SJSA1 (cell line): Measurements from ENCODE around the gene SRSF7. TPM values are rescaled to one million over a fixed set of nuclear protein-coding genes. Genes with fewer than 3 reads are reported as not detected.
"Not testable (repeated sequence)": the region's sequence is repeated elsewhere in the genome, so short reads cannot be mapped to it uniquely, and the experiment has no call there.

Experiments used
- DNase-seq, 2 experiments: peaks; one replicate each; pipeline ENCODE4 v3.0.0-alpha.2; 2015 to 2020; ENCODE audit warnings: low spot score in 2 of 2, low read depth in 1 of 2
- H3K27ac ChIP-seq: fragments of 250-450 bp; sonication (Bioruptor Pico); 2 replicates; pipeline ENCODE4 v1.5.1; 2020; ENCODE audit warnings: mild to moderate bottlenecking, moderate library complexity
- H3K27me3 ChIP-seq: fragments of 250-450 bp; sonication (Bioruptor Pico); replicated peaks from 2 replicates; pipeline ENCODE4 v1.5.1; 2020; ENCODE audit warnings: mild to moderate bottlenecking, moderate library complexity
- H3K36me3 ChIP-seq: fragments of 250-450 bp; sonication (Bioruptor Pico); 2 replicates; pipeline ENCODE4 v1.5.1; 2020; ENCODE audit warnings: mild to moderate bottlenecking
- H3K4me1 ChIP-seq: fragments of 250-450 bp; sonication (Bioruptor Pico); replicated peaks from 2 replicates; pipeline ENCODE4 v1.6.1; 2021; ENCODE audit warnings: mild to moderate bottlenecking
- H3K4me3 ChIP-seq: fragments of 250-450 bp; sonication (Bioruptor Pico); 2 replicates; pipeline ENCODE4 v1.5.1; 2020; ENCODE audit warnings: mild to moderate bottlenecking
- H3K9me3 ChIP-seq: fragments of 250-450 bp; sonication (Bioruptor Pico); replicated peaks from 2 replicates; pipeline ENCODE4 v1.5.1; 2020; ENCODE audit warnings: mild to moderate bottlenecking
- total RNA-seq: library from RNA; depleted of rRNA; stranded (reverse); fragments of >200 nt; shearing (Covaris generic); gene quantifications from 2 replicates; pipeline ENCODE4 v1.2.3, GENCODE V29; 2014; rRNA removed

Gene SRSF7
- total RNA-seq: 275 and 427 TPM in 2 replicates

DNA sequence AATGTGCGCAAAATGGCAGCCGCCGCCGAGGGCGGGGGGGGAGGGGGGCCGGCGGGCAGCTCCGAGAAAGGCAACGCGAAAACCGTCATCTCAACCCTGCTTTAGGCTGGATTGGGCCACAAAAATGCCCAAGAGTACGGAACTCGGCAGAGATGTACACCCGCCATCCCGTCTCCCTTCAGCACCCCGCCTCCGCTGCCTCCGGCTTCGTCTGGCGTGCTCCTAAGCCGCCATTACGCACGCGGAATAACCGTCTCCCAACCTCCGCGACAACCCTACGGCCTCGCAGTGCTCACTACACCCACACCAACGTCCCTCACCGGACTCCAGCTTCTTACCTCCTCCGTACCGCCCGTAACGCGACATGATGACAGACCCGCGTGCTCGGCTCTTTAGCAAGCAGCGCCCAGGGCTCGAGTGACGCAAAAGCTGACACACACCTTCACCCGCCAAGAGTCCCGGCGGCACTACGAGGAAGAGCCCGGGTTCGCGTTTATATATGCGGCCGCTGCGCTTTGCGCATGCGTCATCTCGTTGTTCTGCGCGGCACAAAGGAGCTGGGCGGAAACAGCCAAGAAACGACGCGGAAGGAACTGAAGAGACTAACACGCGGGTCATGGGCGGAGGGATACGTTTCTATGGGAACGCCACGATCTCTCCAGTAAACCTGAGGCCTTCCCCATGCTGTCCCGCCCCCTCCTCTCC lies at the start of gene SRSF7:
TSS of gene SRSF7 (minus strand) at position 471 of the 705 bp plus-strand sequence. CDS start at position 366, 105 bp downstream.
- peak; percentile 97 to 98 for DNase-seq
- H3K27me3 ChIP-seq: no peaks in the 10 kb centered on the region
- peaks cover 5% of the 10 kb centered on the region for H3K4me1 ChIP-seq
- H3K4me3 ChIP-seq: peak within 1 kb of the TSS; percentile 79
- H3K36me3 ChIP-seq: peaks cover 49% of the 10 kb centered on the region
- H3K27ac ChIP-seq: peak within 1 kb of the TSS; percentile 91
- H3K9me3 ChIP-seq: no peaks in the 10 kb centered on the region

DNA sequence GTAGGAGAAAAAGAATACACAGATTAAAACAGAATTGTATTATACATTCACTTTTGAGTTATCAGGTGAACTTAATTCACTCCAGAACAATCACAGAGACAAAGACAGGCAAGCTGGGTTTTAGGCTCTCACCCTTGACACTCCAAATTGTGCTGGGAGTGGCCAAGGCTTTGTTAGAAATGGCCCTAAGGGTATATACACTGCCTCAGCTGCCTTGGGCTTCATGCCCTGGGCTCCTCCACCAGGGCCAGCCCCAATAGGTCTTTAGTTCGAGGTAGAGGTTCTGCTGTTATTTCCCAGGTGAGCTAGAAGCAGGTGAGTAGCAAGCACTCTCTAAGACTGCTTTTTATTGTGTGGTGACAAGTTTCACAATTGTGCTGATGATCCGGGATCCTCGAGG lies 46.8 kb upstream of the SRSF7 start:
- no peaks in the 10 kb centered on the region for H3K27me3 ChIP-seq
- no peaks in the 10 kb centered on the region for H3K9me3 ChIP-seq
- no peaks in the 10 kb centered on the region for H3K4me1 ChIP-seq
- H3K36me3 ChIP-seq: 0 out of 2 replicates have a peak, but pooled peaks cover 3% of the 10 kb centered on the region
- H3K27ac ChIP-seq: no peak overlapping the region
- H3K4me3 ChIP-seq: no peak overlapping the region
- DNase-seq: no peak

DNA sequence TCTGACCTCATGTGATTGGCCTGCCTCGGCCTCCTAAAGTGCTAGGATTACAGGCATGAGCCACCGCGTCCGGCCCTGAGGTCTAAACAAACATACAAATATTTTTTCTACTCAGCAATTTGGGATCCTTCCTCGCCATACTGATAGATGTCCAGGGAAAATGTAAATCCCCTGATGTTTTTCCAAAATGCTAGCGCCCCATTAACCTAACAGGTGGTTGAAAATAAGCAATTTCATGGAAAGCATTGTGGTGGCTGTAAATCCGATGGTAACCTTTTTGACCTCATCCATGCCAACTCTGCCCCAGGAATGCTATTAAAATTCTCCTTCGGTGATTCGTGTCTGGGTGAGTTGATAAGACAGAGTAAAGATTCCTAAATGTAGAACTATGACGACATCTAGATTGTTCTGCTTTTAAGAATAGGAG lies 46.1 kb upstream of the SRSF7 start:
- Histone ChIP-seq H3K4me3 (no peak overlapping the region), H3K9me3 (no peaks in the 10 kb centered on the region)
- no peak for DNase-seq

DNA sequence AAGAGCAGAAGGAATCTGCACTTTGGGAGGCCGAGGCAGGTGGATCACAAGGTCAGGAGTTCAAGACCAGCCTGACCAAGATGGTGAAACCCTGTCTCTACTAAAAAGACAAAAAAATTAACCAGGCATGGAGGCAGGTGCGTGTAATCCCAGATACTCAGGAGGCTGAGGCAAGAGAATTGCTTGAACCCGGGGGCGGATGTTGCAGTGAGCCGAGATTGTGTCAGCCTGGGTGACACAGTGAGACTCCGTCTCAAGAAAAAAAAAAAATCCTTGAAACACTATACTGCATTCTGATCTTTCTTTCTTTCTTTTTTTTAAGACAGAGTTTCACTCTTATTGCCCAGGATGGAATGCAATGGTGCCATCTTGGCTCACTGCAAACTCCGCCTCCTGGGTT lies 43.9 kb upstream of the SRSF7 start:
- not testable (repeated sequence) for H3K4me1 ChIP-seq, H3K4me3 ChIP-seq, H3K27me3 ChIP-seq, H3K36me3 ChIP-seq, DNase-seq, H3K27ac ChIP-seq, H3K9me3 ChIP-seq

More for the DNA sequence above, 46.1 kb upstream of the SRSF7 start:
- H3K27ac ChIP-seq: no peak overlapping the region
- 0 out of 2 replicates have a peak, but pooled peaks cover 3% of the 10 kb centered on the region for H3K36me3 ChIP-seq
- no peaks in the 10 kb centered on the region for H3K4me1 ChIP-seq
- no peaks in the 10 kb centered on the region for H3K27me3 ChIP-seq

DNA sequence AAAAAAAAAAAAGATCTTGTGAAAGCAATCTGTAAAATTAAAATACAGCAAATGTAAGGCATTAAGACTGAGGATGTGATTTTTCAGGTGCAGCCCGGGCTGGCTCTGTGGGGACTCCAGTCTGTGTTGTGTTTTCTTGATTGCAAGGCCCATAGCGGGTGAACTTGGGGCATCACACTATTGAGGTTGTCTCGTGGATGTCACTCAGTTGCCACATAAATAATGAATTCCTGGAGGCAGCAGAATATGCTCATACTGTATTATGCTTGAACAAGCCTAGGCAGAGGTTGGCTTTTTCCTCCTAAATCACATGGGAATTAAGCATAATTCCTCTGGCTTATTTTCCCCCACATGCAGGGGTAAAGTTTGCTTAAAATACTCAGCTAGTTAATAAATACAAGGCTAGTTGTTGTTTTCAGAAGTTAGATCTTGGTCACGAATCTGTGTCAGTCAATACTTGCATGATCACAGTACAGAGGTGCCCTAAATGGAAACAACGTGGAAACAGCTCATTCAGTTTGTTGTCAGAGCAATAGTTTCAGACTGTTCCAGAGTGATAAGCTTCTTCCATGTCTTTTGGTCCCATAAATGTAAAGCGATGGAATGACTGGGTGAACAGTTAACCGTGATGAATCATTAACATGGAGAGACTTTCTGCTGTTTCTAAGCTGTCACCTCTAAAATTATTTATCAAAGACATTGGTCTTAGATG lies 43.2 kb upstream of the SRSF7 start:
- Histone ChIP-seq H3K4me3 (no peak overlapping the region), H3K27ac (no peak overlapping the region), H3K9me3 (no peaks in the 10 kb centered on the region), H3K4me1 (no peaks in the 10 kb centered on the region), H3K36me3 (0 out of 2 replicates have a peak, but pooled peaks cover 3% of the 10 kb centered on the region), H3K27me3 (no peaks in the 10 kb centered on the region)
- no peak for DNase-seq

DNA sequence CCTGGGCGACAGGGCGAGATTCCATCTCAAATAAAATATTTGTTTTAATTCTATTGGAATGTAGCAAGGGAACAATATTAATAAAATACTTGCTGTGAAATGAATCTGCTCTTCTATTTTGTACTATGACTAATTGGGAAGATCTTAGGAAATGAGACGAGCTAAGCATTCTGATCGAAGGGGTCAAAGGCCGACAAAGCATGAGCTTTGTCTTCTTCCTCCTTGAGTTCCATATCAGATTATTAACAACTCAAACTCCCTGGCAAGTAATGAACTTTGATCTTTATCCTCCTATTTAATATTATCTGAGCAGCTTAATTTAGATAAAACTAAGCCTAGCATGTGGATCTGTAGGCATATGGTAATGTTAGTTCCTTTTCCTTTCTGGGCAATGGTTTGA lies 42.4 kb upstream of the SRSF7 start:
- no peak overlapping the region for H3K4me3 ChIP-seq
- no peaks in the 10 kb centered on the region for H3K4me1 ChIP-seq
- H3K27me3 ChIP-seq: no peaks in the 10 kb centered on the region
- H3K27ac ChIP-seq: no peak overlapping the region
- 0 out of 2 replicates have a peak, but pooled peaks cover 3% of the 10 kb centered on the region for H3K36me3 ChIP-seq
- H3K9me3 ChIP-seq: no peaks in the 10 kb centered on the region
- no peak for DNase-seq

DNA sequence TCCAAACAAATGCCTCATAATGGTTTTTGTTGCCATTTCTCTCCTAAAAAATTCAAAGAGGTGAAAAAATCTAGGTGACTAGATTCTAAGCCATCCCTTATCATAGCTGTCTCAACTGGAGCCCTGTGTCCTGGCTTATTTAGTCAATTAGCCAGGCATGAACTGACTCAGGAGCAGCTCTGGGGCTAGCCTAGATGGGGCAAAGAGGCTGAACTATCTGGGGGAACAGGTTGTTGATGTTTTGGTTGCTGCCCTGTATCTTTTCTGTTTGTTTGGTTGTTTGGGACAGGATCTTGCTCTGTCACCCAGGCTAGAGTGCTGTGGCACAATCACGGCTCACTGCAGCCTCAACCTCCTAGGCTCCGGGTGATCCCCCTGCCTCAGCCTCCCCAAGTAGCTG lies 41.6 kb upstream of the SRSF7 start:
- Histone ChIP-seq H3K4me1 (no peaks in the 10 kb centered on the region), H3K27me3 (no peaks in the 10 kb centered on the region), H3K36me3 (0 out of 2 replicates have a peak, but pooled peaks cover 3% of the 10 kb centered on the region), H3K27ac (no peak overlapping the region), H3K9me3 (no peaks in the 10 kb centered on the region), H3K4me3 (no peak overlapping the region)
- DNase-seq: no peak

DNA sequence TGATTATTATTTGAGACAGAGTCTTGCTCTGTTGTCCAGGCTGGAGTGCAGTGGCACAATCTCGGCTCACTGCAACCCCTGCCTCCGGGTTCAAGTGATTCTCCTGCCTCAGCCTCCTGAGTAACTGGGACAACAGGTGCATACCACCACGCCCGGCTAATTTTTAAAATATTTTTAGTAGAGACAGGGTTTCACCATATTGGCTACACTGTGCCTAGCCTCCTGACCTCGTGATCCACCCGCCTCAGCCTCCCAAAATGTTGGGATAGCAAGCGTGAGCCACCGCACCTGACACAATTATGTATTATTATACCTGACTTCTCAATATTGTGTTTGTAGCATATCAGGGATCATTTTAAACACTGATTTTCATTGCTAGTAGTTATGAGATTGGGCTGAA lies 41.2 kb upstream of the SRSF7 start:
- not testable (repeated sequence) for H3K4me3 ChIP-seq, H3K4me1 ChIP-seq, H3K27ac ChIP-seq, H3K9me3 ChIP-seq, DNase-seq, H3K27me3 ChIP-seq, H3K36me3 ChIP-seq

DNA sequence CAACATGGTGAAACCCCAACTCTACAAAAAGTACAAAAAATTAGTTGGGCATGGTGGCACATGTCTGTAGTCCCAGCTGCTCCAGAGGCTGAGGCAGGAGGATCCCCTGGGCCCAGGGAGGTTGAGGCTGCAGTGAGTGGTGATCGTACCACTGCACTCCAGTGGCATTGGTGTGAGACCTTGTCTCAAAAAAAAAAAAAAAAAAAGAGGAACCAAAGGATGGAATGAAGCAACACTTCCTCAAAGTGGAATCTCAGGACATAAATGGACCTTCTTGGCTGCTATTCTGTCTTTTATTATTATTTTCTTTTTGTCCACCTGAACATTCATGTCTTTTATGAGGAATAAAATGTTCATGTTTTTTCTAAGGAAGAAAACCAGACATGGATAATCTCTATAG lies 40.6 kb upstream of the SRSF7 start:
- DNase-seq: no peak
- H3K27ac ChIP-seq: no peak overlapping the region
- H3K4me3 ChIP-seq: no peak overlapping the region
- H3K4me1 ChIP-seq: no peaks in the 10 kb centered on the region
- no peaks in the 10 kb centered on the region for H3K36me3 ChIP-seq
- no peaks in the 10 kb centered on the region for H3K9me3 ChIP-seq
- no peaks in the 10 kb centered on the region for H3K27me3 ChIP-seq

DNA sequence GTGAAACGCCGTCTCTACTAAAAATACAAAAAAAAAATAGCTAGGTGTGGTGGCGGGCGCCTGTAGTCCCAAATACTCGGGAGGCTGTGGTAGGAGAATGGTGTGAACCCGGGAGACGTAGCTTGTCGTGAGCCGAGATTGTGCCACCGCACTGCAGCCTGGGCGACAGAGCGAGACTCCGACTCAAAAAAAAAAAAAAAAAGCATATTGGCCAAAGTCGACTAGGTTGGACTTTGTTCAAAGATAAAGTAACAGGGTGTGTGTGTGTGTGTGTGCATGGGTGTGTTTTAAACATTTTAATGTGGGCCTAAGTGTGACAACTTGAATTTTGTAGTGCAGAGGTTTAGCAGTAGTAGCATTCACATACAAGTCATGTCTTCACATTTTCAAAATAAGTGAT lies 38.5 kb upstream of the SRSF7 start:
- Histone ChIP-seq H3K4me1 (no peaks in the 10 kb centered on the region), H3K27me3 (no peaks in the 10 kb centered on the region), H3K36me3 (no peaks in the 10 kb centered on the region), H3K27ac (no peak overlapping the region), H3K9me3 (no peaks in the 10 kb centered on the region), H3K4me3 (no peak overlapping the region)
- DNase-seq: no peak

DNA sequence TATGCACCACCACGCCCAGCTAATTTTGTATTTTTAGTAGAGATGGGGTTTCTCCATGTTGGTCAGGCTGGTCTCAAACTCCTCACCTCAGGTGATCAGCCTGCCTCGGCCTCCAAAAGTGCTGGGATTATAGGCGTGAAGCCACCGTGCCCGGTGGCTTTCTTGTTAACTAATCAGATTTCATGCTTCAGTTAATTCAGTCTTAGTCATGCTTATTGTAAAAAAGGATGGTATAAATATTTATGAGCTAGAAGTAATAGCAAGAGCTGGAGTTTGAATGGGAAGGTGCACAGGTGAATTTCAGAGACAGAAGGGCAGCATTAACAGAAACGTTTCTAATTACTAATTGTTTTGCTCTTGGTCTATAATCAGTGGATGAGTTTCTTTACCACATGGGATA lies 37.1 kb upstream of the SRSF7 start:
- H3K4me1 ChIP-seq: no peaks in the 10 kb centered on the region
- H3K9me3 ChIP-seq: no peaks in the 10 kb centered on the region
- DNase-seq: no peak
- H3K27ac ChIP-seq: no peak overlapping the region
- H3K36me3 ChIP-seq: no peaks in the 10 kb centered on the region
- no peak overlapping the region for H3K4me3 ChIP-seq
- no peaks in the 10 kb centered on the region for H3K27me3 ChIP-seq

DNA sequence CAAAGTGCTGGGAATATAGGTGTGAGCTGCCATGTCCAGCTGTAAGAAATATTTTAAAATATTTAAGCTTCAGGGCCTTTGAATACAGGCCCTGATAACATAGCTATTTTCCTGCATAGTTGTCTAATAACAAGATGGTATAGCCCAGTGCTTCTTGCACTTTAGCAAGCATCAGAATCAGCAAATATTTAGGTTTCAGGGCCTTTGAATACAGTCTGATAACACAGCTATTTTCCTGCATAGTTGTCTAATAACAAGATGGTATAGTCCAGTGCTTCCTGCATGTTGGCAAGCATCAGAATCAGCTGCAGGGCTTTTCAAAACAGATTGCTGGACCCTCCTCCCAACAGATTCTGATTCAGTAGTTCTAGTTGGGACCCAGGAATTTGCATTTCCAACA lies 32.4 kb upstream of the SRSF7 start:
- no peaks in the 10 kb centered on the region for H3K9me3 ChIP-seq
- no peak for DNase-seq
- H3K27me3 ChIP-seq: no peaks in the 10 kb centered on the region
- peaks cover 8% of the 10 kb centered on the region; the same call in 1 of the 2 replicates for H3K36me3 ChIP-seq
- H3K4me1 ChIP-seq: no peaks in the 10 kb centered on the region
- no peak overlapping the region for H3K4me3 ChIP-seq
- no peak overlapping the region for H3K27ac ChIP-seq

DNA sequence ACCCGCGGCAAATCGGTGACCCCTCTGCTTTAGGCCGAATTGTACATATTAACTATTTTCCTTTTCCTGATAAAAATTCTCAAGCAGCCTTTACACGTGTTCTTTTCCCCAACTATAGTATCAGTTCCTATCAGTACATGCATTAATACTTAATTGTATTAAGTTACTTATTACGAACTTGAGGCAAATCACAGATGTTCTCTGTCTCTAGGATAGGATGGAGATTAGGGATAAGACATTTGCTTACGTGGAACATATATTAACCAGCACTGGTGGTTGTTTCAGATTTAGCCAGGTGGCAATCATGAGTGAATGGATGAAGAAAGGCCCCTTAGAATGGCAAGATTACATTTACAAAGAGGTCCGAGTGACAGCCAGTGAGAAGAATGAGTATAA lies 27.5 kb upstream of the SRSF7 start:
- no peak overlapping the region for H3K27ac ChIP-seq
- H3K9me3 ChIP-seq: no peaks in the 10 kb centered on the region
- peak overlapping the region; percentile 49 for H3K4me3 ChIP-seq
- no peak for DNase-seq
- no peaks in the 10 kb centered on the region for H3K27me3 ChIP-seq
- H3K36me3 ChIP-seq: peaks cover 8% of the 10 kb centered on the region; the same call in 1 of the 2 replicates
- no peaks in the 10 kb centered on the region for H3K4me1 ChIP-seq

DNA sequence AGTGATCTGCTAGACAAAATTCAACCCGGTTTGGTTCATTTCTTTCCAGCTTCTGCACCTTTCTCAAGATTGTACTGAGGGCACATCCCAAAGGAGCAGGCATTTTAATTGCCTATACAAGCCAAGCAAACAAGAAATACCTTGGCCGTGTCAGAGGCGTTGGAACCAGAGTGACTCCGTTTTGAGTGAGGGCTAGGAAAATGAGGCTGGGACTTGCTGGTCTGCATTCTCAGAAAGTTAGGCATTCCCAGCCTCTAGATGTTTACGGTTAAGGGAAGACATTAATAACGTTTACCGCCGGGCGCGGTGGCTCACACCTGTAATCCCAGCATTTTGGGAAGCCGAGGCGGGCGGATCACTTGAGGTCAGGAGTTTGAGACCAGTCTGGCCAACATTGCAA lies 25.4 kb upstream of the SRSF7 start:
- H3K9me3 ChIP-seq: no peaks in the 10 kb centered on the region
- no peaks in the 10 kb centered on the region for H3K27me3 ChIP-seq
- no peak overlapping the region for H3K27ac ChIP-seq
- no peak overlapping the region for H3K4me3 ChIP-seq
- DNase-seq: no peak
- no peaks in the 10 kb centered on the region for H3K4me1 ChIP-seq
- peaks cover 5% of the 10 kb centered on the region; the same call in 1 of the 2 replicates for H3K36me3 ChIP-seq
